Thymus (tissue), 14 donors: ENCODE data around the gene FHIT. TPM values are rescaled to one million over a fixed set of nuclear protein-coding genes. Genes with fewer than 3 reads are reported as not detected.
A peak's percentile ranks its signal among the peaks of the same experiment; 100 is the strongest.

Source experiments
- DNase-seq, 9 donors: peaks; one replicate each; pipeline ENCODE4 v3.0.0-alpha.2; 2013; ENCODE audit warnings: low spot score in 9 of 9, low read depth in 6 of 9, missing footprints in 1 of 9
- H3K27ac ChIP-seq, 2 donors: one replicate each; pipeline ENCODE4 v1.5.1; 2013; ENCODE audit warnings: control low read depth in 1 of 2, low read depth in 1 of 2, low read length in 1 of 2, mild to moderate bottlenecking in 1 of 2, moderate library complexity in 1 of 2
- H3K27me3 ChIP-seq, 2 donors: one replicate each; pipeline ENCODE4 v1.5.1; 2013; ENCODE audit warnings: low read length in 1 of 2; ENCODE audit not compliant: control insufficient read depth in 2 of 2, insufficient read depth in 1 of 2
- H3K36me3 ChIP-seq, 2 donors: one replicate each; pipeline ENCODE4 v1.5.1; 2013; ENCODE audit warnings: low read length in 1 of 2, mild to moderate bottlenecking in 1 of 2, moderate library complexity in 1 of 2; ENCODE audit not compliant: control insufficient read depth in 2 of 2, insufficient read depth in 2 of 2
- H3K4me1 ChIP-seq, 2 donors: one replicate each; pipeline ENCODE4 v1.5.1; 2013; ENCODE audit warnings: low read length in 2 of 2; ENCODE audit not compliant: control insufficient read depth in 2 of 2, insufficient read depth in 2 of 2
- H3K4me3 ChIP-seq, 2 donors: one replicate each; pipeline ENCODE4 v1.5.1; 2013; ENCODE audit warnings: low read length in 2 of 2, control low read depth in 1 of 2, mild to moderate bottlenecking in 1 of 2
- H3K9me3 ChIP-seq, 2 donors: one replicate each; pipeline ENCODE4 v1.5.1; 2013; ENCODE audit warnings: low read length in 1 of 2, mild to moderate bottlenecking in 1 of 2; ENCODE audit not compliant: control insufficient read depth in 2 of 2, insufficient read depth in 1 of 2
- WGBS: extraction: QIAGEN DNeasy Blood & Tissue Kit; methylation state at CpG from one replicate; pipeline ENCODE4 v1.1.7; 2013; 5-methylcytosine and 5-hydroxymethylcytosine counted together
- long read RNA-seq, 10 donors: transcript quantifications; one replicate each; lab custom pipeline, GENCODE V29; 2026
- polyA plus RNA-seq: library from polyadenylated mRNA; stranded (reverse); fragments of 200-250 nt; gene quantifications from one replicate; pipeline ENCODE4 v1.2.3, GENCODE V29; 2013
- total RNA-seq: library from RNA; stranded (reverse); fragments of 120-200 nt; gene quantifications from one replicate; pipeline ENCODE4 v1.2.4, GENCODE V29; 2013
- donor health status: healthy.

The FHIT gene
- total RNA-seq (13.2 TPM), polyA plus RNA-seq (9.2 TPM)
- long read RNA-seq, donor 1 = 0 reads
- long read RNA-seq, donor 2, partial matches to known transcripts = 0 of 1 reads
- long read RNA-seq, donor 2, other reads (novel, unspliced or antisense) = 0 of 1 reads
- long read RNA-seq, donor 3 = 0 reads
- long read RNA-seq, donor 4 = 0 reads
- long read RNA-seq, donor 5, partial matches to known transcripts = 0 of 6 reads
- long read RNA-seq, donor 5, other reads (novel, unspliced or antisense) = 6 of 6 reads
- long read RNA-seq, donor 6, partial matches to known transcripts = 0 of 1 reads
- long read RNA-seq, donor 6, other reads (novel, unspliced or antisense) = 0 of 1 reads
- long read RNA-seq, donor 7, partial matches to known transcripts = 0 of 5 reads
- long read RNA-seq, donor 7, other reads (novel, unspliced or antisense) = 5 of 5 reads
- long read RNA-seq, donor 8 = 0 reads
- long read RNA-seq, donor 9 = 0 reads
- long read RNA-seq, donor 10 = 0 reads

DNA sequence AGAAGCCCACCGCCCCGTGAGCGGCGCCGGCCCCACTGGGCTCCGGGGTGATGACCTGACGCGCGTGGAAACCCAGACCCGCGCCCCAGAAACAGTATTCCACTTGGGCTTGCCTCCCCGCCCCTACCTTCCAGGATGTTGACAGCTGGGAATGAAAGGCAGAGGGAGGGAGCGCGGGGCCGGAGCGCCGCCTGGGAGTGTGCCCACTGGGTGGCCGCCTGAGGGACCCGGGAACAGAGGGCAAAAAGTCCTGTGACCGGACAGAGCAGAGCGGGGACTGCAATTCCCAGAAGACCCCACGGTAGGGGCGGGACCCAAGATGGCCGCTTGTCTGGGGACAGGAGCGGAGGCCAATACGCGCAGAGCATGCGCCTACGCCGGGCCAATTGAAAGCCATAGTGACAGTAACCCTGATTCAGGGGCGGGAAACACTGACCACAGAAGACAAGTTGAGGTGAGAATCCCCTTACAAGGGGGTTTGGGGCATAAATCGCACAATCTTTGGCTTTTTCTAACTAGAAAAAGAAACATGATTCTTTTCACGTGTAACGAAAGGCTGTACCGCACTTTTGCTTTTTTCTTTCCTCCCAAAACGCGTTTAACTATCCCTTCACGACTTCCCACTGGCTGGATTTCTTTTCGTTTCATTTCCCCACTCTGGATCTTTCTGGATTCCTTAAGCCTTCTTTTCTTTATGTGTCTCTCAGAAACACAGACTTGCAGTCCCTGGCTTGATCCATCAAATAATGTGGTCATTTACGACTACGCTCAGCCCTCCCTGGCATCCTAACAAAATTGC lies at the start of gene FHIT:
Gene FHIT (minus strand): TSS at position 279 of the 799 bp plus-strand sequence.
- Histone ChIP-seq H3K4me3 (peak within 1 kb of the TSS; percentile 65 to 76), H3K4me1 (peaks cover 13 to 35% of the 10 kb centered on the region in 2 donors), H3K27me3 (no peaks in the 10 kb centered on the region), H3K27ac (peak within 1 kb of the TSS; percentile 72 to 82), H3K36me3 (no peaks in the 10 kb centered on the region), H3K9me3 (peaks cover 0 to 2% of the 10 kb centered on the region in 2 donors)
- under 1% methylated on average over 41 of the region's 41 CpGs for WGBS
- DNase-seq = peak; percentile 81 to 96 (median 90)

DNA sequence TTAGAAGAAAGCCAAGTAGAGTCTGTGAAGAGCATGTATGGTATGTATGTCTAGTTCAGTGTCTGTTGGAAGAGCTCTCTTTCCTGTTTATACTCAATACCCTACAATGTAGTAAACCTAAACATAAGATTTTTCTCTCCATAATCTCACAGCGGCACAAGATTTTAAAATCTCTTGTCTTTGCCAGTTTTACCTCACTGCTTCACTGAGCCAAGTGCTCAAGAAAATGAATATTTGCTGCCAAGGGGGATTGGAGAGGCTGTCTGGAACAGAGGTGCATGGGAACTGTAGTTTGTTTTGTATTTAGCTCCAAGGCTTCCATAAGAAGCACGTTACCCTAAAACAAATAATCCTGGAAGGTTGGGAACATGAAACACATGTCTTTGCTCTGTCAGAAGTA lies 49.5 kb upstream of the FHIT start:
- Histone ChIP-seq H3K36me3 (no peaks in the 10 kb centered on the region), H3K27me3 (no peaks in the 10 kb centered on the region), H3K9me3 (no peaks in the 10 kb centered on the region), H3K4me1 (no peaks in the 10 kb centered on the region), H3K4me3 (no peak overlapping the region), H3K27ac (no peak overlapping the region)
- DNase-seq = no peak
- 96% methylated on average over 2 of the region's 2 CpGs for WGBS

DNA sequence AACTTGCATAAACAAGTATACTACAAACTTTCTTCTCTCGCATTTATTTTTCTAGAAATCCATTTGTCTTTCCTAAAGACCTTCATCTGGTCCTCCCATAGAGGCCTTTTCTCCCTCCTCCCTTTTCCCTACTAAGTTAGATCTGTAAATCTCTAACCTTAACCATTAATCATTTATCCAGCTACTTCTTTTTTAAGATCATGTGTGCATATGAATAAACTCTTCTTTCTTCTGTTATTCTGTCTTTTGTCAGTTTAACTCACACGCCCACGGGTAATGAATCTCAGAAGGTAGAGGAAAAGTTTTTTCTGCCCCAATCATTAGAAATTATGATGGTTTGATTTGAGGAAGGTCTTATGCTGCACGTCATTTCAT lies 48.7 kb upstream of the FHIT start:
- H3K4me1 ChIP-seq = no peaks in the 10 kb centered on the region
- no peaks in the 10 kb centered on the region for H3K36me3 ChIP-seq
- 97% methylated on average over 4 of the region's 4 CpGs for WGBS
- no peaks in the 10 kb centered on the region for H3K9me3 ChIP-seq
- H3K27me3 ChIP-seq = no peaks in the 10 kb centered on the region
- no peak for DNase-seq
- H3K4me3 ChIP-seq = no peak overlapping the region
- no peak overlapping the region for H3K27ac ChIP-seq

DNA sequence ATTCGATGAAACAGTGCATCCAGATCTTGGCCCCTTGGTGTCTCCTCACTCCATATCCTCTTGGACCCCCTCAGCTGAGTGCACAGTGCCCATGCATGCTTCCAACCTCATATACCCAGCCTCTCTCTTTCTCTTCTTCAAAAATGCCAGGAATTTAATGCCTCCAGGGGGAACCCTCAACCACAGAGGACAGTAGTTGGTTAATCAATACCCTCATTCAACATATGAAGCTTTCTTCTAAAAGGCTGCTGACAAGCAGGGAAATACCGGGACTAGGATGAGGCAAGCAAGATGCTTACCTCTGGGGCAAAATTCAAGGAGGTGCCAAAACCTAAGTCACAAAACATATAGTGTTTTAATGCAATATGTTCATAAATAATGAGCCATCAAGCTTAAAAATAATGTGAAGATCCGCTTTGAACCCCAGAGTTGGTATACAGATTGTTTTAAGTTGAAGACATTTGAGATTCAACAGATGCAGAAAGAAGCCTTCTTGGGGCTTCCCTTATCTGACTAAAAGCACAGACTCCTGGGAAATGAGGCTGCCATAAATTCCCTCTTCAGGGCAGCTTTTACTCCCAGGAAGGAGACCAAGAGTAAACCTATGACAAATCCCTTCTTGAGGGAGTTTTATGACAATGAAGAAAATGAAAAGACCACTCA lies 48.2 kb upstream of the FHIT start:
- Histone ChIP-seq H3K9me3 (no peaks in the 10 kb centered on the region), H3K4me1 (no peaks in the 10 kb centered on the region), H3K27me3 (no peaks in the 10 kb centered on the region), H3K27ac (no peak overlapping the region), H3K36me3 (no peaks in the 10 kb centered on the region), H3K4me3 (no peak overlapping the region)
- no peak for DNase-seq
- 95% methylated on average over 3 of the region's 3 CpGs for WGBS

DNA sequence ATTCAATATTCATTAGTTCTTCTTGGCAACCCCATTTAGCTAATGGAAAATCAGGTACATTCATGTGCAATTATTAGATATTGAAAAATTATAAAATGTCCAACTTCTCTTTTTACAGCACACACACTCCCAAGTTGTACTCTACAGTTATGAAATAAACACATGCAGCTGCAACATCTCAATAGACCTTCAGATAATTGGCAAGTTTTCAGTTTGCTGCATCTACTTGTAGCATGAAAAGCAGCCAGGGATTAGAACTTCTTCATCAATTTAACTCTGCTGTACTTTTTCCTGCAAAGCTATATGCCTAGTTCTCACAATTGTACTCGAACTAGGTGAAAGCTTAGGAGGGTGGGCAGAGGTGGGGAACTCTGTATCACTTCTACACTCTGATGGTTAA lies 46.6 kb upstream of the FHIT start:
- H3K9me3 ChIP-seq = no peaks in the 10 kb centered on the region
- H3K4me1 ChIP-seq = no peaks in the 10 kb centered on the region
- 92% methylated on average over 1 of the region's 1 CpG for WGBS
- DNase-seq = no peak
- H3K36me3 ChIP-seq = no peaks in the 10 kb centered on the region
- no peaks in the 10 kb centered on the region for H3K27me3 ChIP-seq
- H3K27ac ChIP-seq = no peak overlapping the region
- no peak overlapping the region for H3K4me3 ChIP-seq

DNA sequence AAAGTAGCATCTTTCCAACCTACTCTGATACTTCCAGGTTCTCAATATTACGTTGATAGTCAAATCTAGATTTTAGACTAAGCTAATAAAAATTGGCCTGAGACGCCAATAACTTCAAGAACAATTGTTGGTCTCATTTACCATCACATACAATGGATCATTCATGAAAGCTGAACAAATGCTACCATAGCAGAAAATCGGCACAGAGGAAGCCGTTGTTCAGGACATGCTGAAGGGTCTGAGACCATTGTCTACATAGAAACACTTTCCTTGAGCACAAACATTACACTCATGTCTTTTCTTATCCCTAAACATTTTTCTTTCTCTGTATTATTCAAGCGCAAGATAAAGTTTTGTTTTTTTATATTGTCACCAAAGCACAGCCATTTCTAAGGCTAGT lies 37.2 kb upstream of the FHIT start:
- Histone ChIP-seq H3K4me1 (no peaks in the 10 kb centered on the region), H3K27me3 (no peaks in the 10 kb centered on the region), H3K36me3 (no peaks in the 10 kb centered on the region), H3K27ac (no peak overlapping the region), H3K4me3 (no peak overlapping the region), H3K9me3 (no peaks in the 10 kb centered on the region)
- no peak for DNase-seq
- 97% methylated on average over 5 of the region's 5 CpGs for WGBS

DNA sequence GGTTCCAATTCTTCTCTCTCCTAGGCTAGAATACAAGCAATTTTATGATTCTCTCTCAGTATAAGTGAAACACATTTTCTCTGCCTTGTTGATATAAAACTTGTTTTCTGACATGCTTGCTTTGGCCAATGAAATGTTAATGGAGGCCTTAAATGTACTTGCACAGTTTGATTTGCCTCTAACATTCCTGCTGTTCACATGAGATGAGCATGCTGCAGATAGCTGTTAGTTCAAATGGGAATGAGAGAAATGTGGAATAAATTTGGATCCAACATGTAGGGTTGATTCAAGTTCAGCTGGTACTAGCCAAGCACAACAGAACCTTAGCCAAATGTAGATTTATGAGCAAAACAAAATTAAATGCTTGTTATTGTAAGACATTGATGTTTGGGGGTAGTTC lies 32.6 kb upstream of the FHIT start:
- DNase-seq = no peak
- H3K4me3 ChIP-seq = no peak overlapping the region

DNA sequence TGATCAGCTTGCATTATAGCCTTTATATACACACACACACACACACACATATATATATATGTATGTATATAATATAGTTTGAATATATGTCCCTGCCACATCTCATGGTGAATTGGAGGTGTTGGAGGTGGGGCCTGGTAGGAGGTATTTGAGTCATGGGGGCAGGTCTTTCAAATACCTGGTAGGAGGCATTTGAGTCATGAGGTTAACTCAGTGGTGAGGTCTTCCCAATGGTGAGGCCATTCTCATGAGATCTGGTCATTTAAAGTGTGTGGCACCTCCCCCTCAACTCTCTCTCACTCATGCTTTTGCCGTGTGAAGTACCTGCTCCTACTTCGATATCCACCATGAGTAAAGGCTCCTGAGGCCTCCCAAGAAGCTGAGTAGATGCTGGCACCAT lies 27.5 kb upstream of the FHIT start:
- Histone ChIP-seq H3K9me3 (no peaks in the 10 kb centered on the region), H3K4me3 (no peak overlapping the region), H3K27ac (no peak overlapping the region), H3K4me1 (no peaks in the 10 kb centered on the region), H3K27me3 (no peaks in the 10 kb centered on the region), H3K36me3 (no peaks in the 10 kb centered on the region)
- DNase-seq = no peak
- 99% methylated on average over 2 of the region's 2 CpGs for WGBS

More for the DNA sequence above, 32.6 kb upstream of the FHIT start:
- Histone ChIP-seq H3K27ac (no peak overlapping the region), H3K36me3 (no peaks in the 10 kb centered on the region), H3K9me3 (no peaks in the 10 kb centered on the region), H3K4me1 (no peaks in the 10 kb centered on the region), H3K27me3 (no peaks in the 10 kb centered on the region)

DNA sequence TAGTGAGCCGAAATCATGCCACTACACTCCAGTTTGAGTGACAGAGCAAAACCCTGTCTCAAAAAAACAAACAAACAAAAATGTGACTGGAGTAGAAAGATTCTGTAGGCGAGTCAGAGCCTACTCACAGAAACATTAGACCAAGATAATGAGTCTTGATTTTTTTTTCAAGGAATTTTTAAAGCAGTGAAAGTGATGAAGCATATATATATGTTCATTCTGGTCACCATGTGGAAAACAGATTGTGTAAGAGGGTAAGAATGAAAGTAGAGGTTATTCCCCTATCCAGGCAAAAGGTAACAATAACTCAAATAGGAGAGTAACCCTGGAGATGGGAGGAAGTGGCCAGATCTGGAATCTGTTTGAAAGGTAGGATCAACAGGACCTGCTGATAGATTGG lies 26.2 kb upstream of the FHIT start:
- H3K36me3 ChIP-seq = no peaks in the 10 kb centered on the region
- no peak for DNase-seq
- H3K4me3 ChIP-seq = no peak overlapping the region
- 97% methylated on average over 2 of the region's 2 CpGs for WGBS
- H3K4me1 ChIP-seq = no peaks in the 10 kb centered on the region
- no peak overlapping the region for H3K27ac ChIP-seq
- H3K9me3 ChIP-seq = no peaks in the 10 kb centered on the region
- H3K27me3 ChIP-seq = no peaks in the 10 kb centered on the region
